ENCODE data around the gene BTK. TPM values are rescaled to one million over a fixed set of nuclear protein-coding genes. Genes with fewer than 3 reads are reported as not detected.

BTK gene
- total RNA-seq, 6 donors from 2014 or later: 16.2 to 81.7 (median 37.3) TPM

DNA sequence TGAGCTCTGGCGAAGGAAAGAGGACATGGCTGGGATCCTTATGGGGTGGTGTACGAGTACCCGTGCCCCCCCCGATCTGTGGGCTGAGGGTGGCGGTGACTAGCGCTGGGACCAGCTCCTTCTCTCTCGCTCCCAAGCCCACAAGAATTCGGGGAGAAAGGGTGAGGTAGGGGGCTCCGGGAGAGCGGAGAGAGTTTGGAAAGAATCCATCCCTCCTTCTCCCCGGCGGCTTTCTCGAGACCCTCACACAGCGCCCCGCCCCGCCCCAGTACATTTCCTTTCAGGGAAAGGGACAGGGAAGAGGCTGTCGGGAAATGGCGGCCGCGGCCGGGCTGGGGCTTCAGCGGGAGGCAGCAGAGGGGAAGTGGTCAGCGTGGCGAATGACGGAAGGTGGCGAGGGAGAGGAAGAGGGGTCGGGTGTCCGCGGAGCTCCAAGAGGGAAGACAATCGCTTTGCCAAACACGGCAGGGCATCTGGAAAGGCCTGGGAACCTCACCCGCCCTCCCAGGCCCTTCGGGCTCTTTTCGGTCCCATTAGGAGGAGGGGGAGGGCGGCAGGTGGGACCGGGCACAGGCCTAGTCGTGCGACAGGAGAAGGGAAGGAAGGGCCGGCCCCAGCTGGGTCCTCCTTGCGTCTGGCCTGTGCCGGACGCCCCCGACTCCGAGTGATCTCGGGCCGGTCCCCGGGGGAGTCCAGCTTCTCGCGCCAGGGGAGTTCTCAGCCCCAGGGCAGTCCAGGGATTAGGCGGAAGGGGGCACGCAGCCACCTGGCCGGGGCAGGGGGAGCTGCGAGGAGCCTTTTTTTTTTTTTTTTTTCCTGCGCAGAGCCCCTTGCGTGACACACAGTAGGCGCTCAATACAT is 32.2 kb upstream of the BTK start:
- Histone ChIP-seq H3K27me3 (no peaks in the 10 kb centered on the region), H3K9me3 (no peaks in the 10 kb centered on the region), H3K4me1 (peaks cover 0 to 5% (median 2%) of the 10 kb centered on the region in 4 donors), H3K27ac (peak overlapping the region; percentile 91 to 97 (median 94)), H3K4me3 (peak overlapping the region; percentile 3 to 58 (median 50)), H3K36me3 (peaks cover 0 to 7% (median 0%) of the 10 kb centered on the region in 4 donors)
- TF ChIP-seq EP300 (IDR thresholded peaks at IDR 0.05): no peak
- TF ChIP-seq, protein P1, sequence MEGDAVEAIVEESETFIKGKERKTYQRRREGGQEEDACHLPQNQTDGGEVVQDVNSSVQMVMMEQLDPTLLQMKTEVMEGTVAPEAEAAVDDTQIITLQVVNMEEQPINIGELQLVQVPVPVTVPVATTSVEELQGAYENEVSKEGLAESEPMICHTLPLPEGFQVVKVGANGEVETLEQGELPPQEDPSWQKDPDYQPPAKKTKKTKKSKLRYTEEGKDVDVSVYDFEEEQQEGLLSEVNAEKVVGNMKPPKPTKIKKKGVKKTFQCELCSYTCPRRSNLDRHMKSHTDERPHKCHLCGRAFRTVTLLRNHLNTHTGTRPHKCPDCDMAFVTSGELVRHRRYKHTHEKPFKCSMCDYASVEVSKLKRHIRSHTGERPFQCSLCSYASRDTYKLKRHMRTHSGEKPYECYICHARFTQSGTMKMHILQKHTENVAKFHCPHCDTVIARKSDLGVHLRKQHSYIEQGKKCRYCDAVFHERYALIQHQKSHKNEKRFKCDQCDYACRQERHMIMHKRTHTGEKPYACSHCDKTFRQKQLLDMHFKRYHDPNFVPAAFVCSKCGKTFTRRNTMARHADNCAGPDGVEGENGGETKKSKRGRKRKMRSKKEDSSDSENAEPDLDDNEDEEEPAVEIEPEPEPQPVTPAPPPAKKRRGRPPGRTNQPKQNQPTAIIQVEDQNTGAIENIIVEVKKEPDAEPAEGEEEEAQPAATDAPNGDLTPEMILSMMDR (IDR thresholded peaks at IDR 0.05): no peak
- TF ChIP-seq POLR2A (IDR thresholded peaks at IDR 0.05): peak in 2 of 4 donors; percentile 47 to 65
- TF ChIP-seq POLR2AphosphoS5 (IDR thresholded peaks at IDR 0.05): peak; percentile 9 to 48
- WGBS, 2 donors: 1 to 28% methylated on average over 29 to 54 of the region's 56 CpGs
- ATAC-seq (ENCODE audit: low FRiP score in 2 of 2): peak; percentile 80 to 94
- DNase-seq: peak; percentile 62 to 91

DNA sequence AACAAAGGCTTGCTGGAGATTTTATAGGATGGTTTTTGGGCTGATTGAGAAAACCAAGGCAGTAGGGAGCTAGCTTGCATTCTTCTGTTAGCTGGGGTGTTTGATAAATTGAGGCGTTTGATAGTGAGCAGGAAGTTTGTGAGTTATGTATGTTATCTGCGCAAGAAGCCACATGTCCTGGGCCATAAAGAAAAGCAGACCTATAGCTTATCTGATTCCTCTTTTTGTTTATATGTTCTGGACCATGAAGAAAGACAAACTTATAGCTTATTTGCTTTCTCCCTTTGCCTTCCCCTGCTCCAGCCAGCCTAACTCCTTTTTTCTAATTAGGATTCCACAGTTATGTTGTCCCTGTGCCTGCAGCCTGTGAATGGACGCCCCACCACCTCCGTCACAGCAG is 31.2 kb upstream of the BTK start:
- no peaks in the 10 kb centered on the region for H3K27me3 ChIP-seq
- no peak for ATAC-seq (ENCODE audit: low FRiP score in 2 of 2)
- peaks cover 0 to 7% (median 2%) of the 10 kb centered on the region in 4 donors for H3K4me1 ChIP-seq
- no peaks in the 10 kb centered on the region for H3K9me3 ChIP-seq
- no peak for DNase-seq
- H3K4me3 ChIP-seq: no peak overlapping the region
- TF ChIP-seq, protein P1 (IDR thresholded peaks at IDR 0.05): no peak
- TF ChIP-seq EP300 (IDR thresholded peaks at IDR 0.05) (no peak), POLR2A (IDR thresholded peaks at IDR 0.05) (no peak), POLR2AphosphoS5 (IDR thresholded peaks at IDR 0.05) (no peak)
- peak overlapping the region in 2 of 4 donors; percentile 91 to 96 for H3K27ac ChIP-seq
- 69 to 72% methylated on average over 4 of the region's 4 CpGs for WGBS, 2 donors
- H3K36me3 ChIP-seq: peaks cover 0 to 17% (median 0%) of the 10 kb centered on the region in 4 donors

DNA sequence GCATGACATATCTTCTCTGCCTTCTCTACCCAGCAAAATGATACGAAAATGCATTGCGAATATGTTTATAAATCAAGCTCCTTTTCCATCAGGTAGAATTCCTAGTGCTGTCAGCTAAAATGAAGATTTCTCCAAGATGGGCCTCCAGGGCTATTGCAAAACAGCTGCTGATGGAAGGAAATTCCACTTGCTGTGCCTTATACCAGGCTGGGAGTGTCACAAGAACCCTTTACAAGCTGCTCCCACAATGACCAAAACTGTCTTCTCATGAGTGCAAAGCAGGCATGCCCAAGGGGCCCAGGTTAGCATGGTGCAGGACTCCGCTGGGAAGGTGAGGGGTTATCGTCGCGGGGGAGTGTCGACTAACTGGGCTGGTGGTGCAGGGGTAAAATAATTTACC is 30.7 kb upstream of the BTK start:
- DNase-seq (no peak), ATAC-seq (ENCODE audit: low FRiP score in 2 of 2) (no peak)
- Histone ChIP-seq H3K4me1 (peaks cover 0 to 10% (median 4%) of the 10 kb centered on the region in 4 donors), H3K27ac (no peak overlapping the region), H3K36me3 (peaks cover 0 to 22% (median 0%) of the 10 kb centered on the region in 4 donors), H3K9me3 (no peaks in the 10 kb centered on the region), H3K4me3 (no peak overlapping the region), H3K27me3 (no peaks in the 10 kb centered on the region)
- no peak for TF ChIP-seq EP300 (IDR thresholded peaks at IDR 0.05)
- 76 to 97% methylated on average over 7 of the region's 7 CpGs for WGBS, 2 donors

DNA sequence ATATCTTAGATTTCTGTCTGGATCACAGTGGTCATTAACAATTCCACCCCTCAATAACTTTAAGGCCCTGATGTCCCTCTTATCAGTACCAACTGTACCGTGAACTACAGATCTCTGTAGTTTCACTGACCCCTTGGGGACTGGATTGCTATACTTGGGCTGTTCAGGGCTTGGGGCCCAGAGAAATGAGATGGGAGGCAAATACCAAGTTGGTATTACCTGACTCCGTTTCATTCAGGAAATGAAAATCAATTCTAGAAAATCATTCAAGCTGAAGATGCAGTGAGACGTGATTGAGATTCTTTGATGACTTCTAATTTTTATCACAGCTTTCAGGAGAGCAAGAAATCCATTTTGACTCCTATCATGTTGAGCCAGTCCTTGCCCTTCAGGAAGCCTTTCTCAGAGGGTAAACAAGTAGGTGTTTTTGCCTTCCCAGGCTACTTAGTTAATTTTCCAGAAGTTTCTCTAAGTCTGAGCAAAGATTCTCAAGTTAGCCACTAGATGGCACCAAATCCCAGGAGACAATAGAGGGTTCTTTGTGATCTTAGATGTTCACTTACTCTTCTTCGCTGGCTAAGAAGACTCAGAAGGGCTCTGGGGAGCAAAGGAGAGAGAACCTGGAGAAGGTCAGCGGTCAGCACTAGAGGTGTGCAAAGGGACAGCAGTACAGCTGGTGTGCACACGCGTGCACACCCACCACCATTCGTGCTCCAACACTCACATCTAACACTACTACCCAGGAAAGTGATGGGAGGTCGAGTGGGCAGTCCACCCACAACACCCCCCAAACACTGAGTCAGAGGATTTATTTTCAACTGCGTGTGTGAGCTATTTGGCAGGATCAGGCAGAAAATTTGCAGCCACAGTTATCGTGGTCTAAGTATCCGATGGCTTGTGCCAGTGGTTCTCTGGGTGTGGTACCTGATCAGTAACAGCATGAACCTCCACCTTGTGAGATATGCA is 29.5 kb upstream of the BTK start:
- no peaks in the 10 kb centered on the region for H3K9me3 ChIP-seq
- TF ChIP-seq POLR2A (IDR thresholded peaks at IDR 0.05) (no peak), EP300 (IDR thresholded peaks at IDR 0.05) (no peak), POLR2AphosphoS5 (IDR thresholded peaks at IDR 0.05) (no peak)
- TF ChIP-seq, protein P1 (IDR thresholded peaks at IDR 0.05): peak; percentile 35 to 75 (median 55)
- peaks cover 0 to 23% (median 0%) of the 10 kb centered on the region in 4 donors for H3K36me3 ChIP-seq
- WGBS, 2 donors: 43 to 51% methylated on average over 8 to 12 of the region's 12 CpGs
- H3K27ac ChIP-seq: peak overlapping the region in 3 of 4 donors; percentile 48 to 80 (median 49)
- ATAC-seq (ENCODE audit: low FRiP score in 2 of 2) (peak in 1 of 2 donors; percentile 69), DNase-seq (no peak)
- no peaks in the 10 kb centered on the region for H3K27me3 ChIP-seq
- peaks cover 0 to 10% (median 7%) of the 10 kb centered on the region in 4 donors for H3K4me1 ChIP-seq
- H3K4me3 ChIP-seq: no peak overlapping the region

DNA sequence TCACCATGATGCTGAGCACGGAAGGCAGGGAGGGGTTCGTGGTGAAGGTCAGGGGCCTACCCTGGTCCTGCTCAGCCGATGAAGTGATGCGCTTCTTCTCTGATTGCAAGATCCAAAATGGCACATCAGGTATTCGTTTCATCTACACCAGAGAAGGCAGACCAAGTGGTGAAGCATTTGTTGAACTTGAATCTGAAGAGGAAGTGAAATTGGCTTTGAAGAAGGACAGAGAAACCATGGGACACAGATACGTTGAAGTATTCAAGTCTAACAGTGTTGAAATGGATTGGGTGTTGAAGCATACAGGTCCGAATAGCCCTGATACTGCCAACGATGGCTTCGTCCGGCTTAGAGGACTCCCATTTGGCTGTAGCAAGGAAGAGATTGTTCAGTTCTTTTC is 26.0 kb upstream of the BTK start:
- H3K27ac ChIP-seq: no peak overlapping the region
- no peak for DNase-seq

More for the DNA sequence above, 26.0 kb upstream of the BTK start:
- no peaks in the 10 kb centered on the region for H3K27me3 ChIP-seq
- TF ChIP-seq POLR2AphosphoS5 (IDR thresholded peaks at IDR 0.05) (no peak), EP300 (IDR thresholded peaks at IDR 0.05) (no peak)
- TF ChIP-seq, protein P1 (IDR thresholded peaks at IDR 0.05): no peak
- peaks cover under 1 to 17% (median 15%) of the 10 kb centered on the region in 4 donors for H3K4me1 ChIP-seq
- WGBS, 2 donors: 81 to 85% methylated on average over 10 of the region's 10 CpGs
- H3K9me3 ChIP-seq: no peaks in the 10 kb centered on the region
- ATAC-seq (ENCODE audit: low FRiP score in 2 of 2): no peak
- H3K4me3 ChIP-seq: no peak overlapping the region
- peaks cover 0 to 23% (median 0%) of the 10 kb centered on the region in 4 donors for H3K36me3 ChIP-seq

Data from upper lobe of left lung (tissue), 6 donors.